H9 (cell line): Measurements from ENCODE around the gene GSE1. TPM values are rescaled to one million over a fixed set of nuclear protein-coding genes. Genes with fewer than 3 reads are reported as not detected.

Source experiments
- DNase-seq: peaks from one replicate; pipeline ENCODE4 v3.0.0-alpha.2; 2017
- H2AFZ ChIP-seq: one replicate; pipeline ENCODE4 v1.6.1; 2013; ENCODE audit warnings: mild to moderate bottlenecking, low read length, control low read depth, moderate library complexity
- H2AK5ac ChIP-seq: 2 replicates; pipeline ENCODE4 v1.6.1; 2013; ENCODE audit warnings: low read length, control low read depth, mixed read lengths; ENCODE audit not compliant: insufficient read length
- H2BK120ac ChIP-seq: one replicate; pipeline ENCODE4 v1.6.1; 2013; ENCODE audit warnings: low read depth, mild to moderate bottlenecking, low read length, control low read depth, inconsistent platforms; ENCODE audit not compliant: poor library complexity, severe bottlenecking
- H2BK12ac ChIP-seq: 2 replicates; pipeline ENCODE4 v1.6.1; 2013; ENCODE audit warnings: low read length, control low read depth, mixed read lengths, low read depth; ENCODE audit not compliant: insufficient read length
- H2BK15ac ChIP-seq: 2 replicates; pipeline ENCODE4 v1.6.1; 2013; ENCODE audit warnings: low read depth, low read length, control low read depth
- H2BK20ac ChIP-seq: one replicate; pipeline ENCODE4 v1.6.1; 2013; ENCODE audit warnings: low read depth, mild to moderate bottlenecking, low read length, control low read depth, inconsistent platforms; ENCODE audit not compliant: poor library complexity, severe bottlenecking
- H2BK5ac ChIP-seq: 2 replicates; pipeline ENCODE4 v1.6.1; 2013; ENCODE audit warnings: low read length, control low read depth, mixed read lengths; ENCODE audit not compliant: insufficient read length
- H3K14ac ChIP-seq: 2 replicates; pipeline ENCODE4 v1.6.1; 2013; ENCODE audit warnings: low read length, control low read depth; ENCODE audit not compliant: insufficient read depth
- H3K18ac ChIP-seq: 2 replicates; pipeline ENCODE4 v1.6.1; 2013; ENCODE audit warnings: low read depth, mild to moderate bottlenecking, mixed read lengths, low read length, control low read depth; ENCODE audit not compliant: insufficient read length
- H3K23ac ChIP-seq: 2 replicates; pipeline ENCODE4 v1.6.1; 2013; ENCODE audit warnings: low read length, control low read depth, mixed read lengths, low read depth; ENCODE audit not compliant: insufficient read length
- H3K23me2 ChIP-seq: 2 replicates; pipeline ENCODE4 v1.6.1; 2013; ENCODE audit warnings: low read depth, mild to moderate bottlenecking, mixed read lengths, low read length, control low read depth; ENCODE audit not compliant: insufficient read length, poor library complexity, severe bottlenecking
- H3K27ac ChIP-seq: 2 replicates; pipeline ENCODE4 v1.5.1; 2013; ENCODE audit warnings: low read length, control low read depth, mixed read lengths, low read depth; ENCODE audit not compliant: insufficient read length
- H3K27me3 ChIP-seq: 2 replicates; pipeline ENCODE4 v1.6.1; 2013; ENCODE audit warnings: low read length, control low read depth, inconsistent platforms; ENCODE audit not compliant: insufficient read depth
- H3K4ac ChIP-seq: 2 replicates; pipeline ENCODE4 v1.6.1; 2013; ENCODE audit warnings: low read depth, mild to moderate bottlenecking, control low read depth, inconsistent platforms, low read length, moderate library complexity
- H3K4me1 ChIP-seq: 2 replicates; pipeline ENCODE4 v1.6.1; 2013; ENCODE audit warnings: low read length, control low read depth, inconsistent platforms; ENCODE audit not compliant: insufficient read depth
- H3K4me2 ChIP-seq: 2 replicates; pipeline ENCODE4 v1.6.1; 2013; ENCODE audit warnings: low read length, control low read depth, mixed read lengths; ENCODE audit not compliant: insufficient read length, insufficient read depth
- H3K56ac ChIP-seq: 2 replicates; pipeline ENCODE4 v1.6.1; 2013; ENCODE audit warnings: low read depth, mild to moderate bottlenecking, mixed read lengths, low read length, control low read depth; ENCODE audit not compliant: insufficient read length
- H3K79me1 ChIP-seq: 2 replicates; pipeline ENCODE4 v1.6.1; 2013; ENCODE audit warnings: low read depth, mild to moderate bottlenecking, moderate library complexity, low read length, control low read depth, inconsistent platforms; ENCODE audit not compliant: insufficient read depth, poor library complexity, severe bottlenecking
- H3K79me2 ChIP-seq: 2 replicates; pipeline ENCODE4 v1.6.1; 2013; ENCODE audit warnings: low read length, control low read depth, inconsistent platforms; ENCODE audit not compliant: insufficient read depth
- H3K9ac ChIP-seq: 2 replicates; pipeline ENCODE4 v1.6.1; 2013; ENCODE audit warnings: low read length, control low read depth, mixed read lengths; ENCODE audit not compliant: insufficient read length; ENCODE audit errors: extremely low read depth
- H3K9me3 ChIP-seq: one replicate; pipeline ENCODE4 v1.6.1; 2013; ENCODE audit warnings: low read depth, low read length, inconsistent platforms; ENCODE audit not compliant: control insufficient read depth
- H3T11ph ChIP-seq: one replicate; pipeline ENCODE4 v1.6.1; 2013; ENCODE audit warnings: mild to moderate bottlenecking, low read length, control low read depth, inconsistent platforms
- H4K20me1 ChIP-seq: one replicate; pipeline ENCODE4 v1.6.1; 2013; ENCODE audit not compliant: control insufficient read depth, insufficient read length, insufficient read depth
- H4K5ac ChIP-seq: 2 replicates; pipeline ENCODE4 v1.6.1; 2013; ENCODE audit warnings: low read depth, mild to moderate bottlenecking, mixed read lengths, low read length, control low read depth; ENCODE audit not compliant: insufficient read length
- H4K8ac ChIP-seq: replicated peaks from 2 replicates; pipeline ENCODE4 v1.6.1; 2013; ENCODE audit warnings: low read length, control low read depth, mixed read lengths, low read depth; ENCODE audit not compliant: insufficient read length
- H4K91ac ChIP-seq: 2 replicates; pipeline ENCODE4 v1.6.1; 2013; ENCODE audit warnings: low read depth, mild to moderate bottlenecking, moderate library complexity, mixed read lengths, low read length, control low read depth; ENCODE audit not compliant: insufficient read length
- H3K27ac Mint-ChIP-seq, 3 experiments: 2 replicates in 2 of 3; 3 replicates in 1 of 3; pipeline ENCODE4 v1.8.0; 2020 to 2021; ENCODE audit warnings: mixed read lengths in 3 of 3, mild to moderate bottlenecking in 1 of 3, moderate library complexity in 1 of 3
- H3K27me3 Mint-ChIP-seq: 2 replicates; pipeline ENCODE4 v1.8.0; 2021; ENCODE audit warnings: low read depth, mild to moderate bottlenecking, moderate library complexity, mixed read lengths
- H3K36me3 Mint-ChIP-seq, 3 experiments: 2 replicates in 2 of 3; 3 replicates in 1 of 3; pipeline ENCODE4 v1.8.0; 2020 to 2021; ENCODE audit warnings: low read depth in 3 of 3, mixed read lengths in 3 of 3; ENCODE audit not compliant: insufficient read depth in 1 of 3
- H3K4me1 Mint-ChIP-seq, 2 experiments: 2 replicates each; pipeline ENCODE4 v1.8.0; 2020; ENCODE audit warnings: mixed read lengths in 2 of 2
- H3K4me3 Mint-ChIP-seq, 2 experiments: 2 replicates in 1 of 2; 3 replicates in 1 of 2; pipeline ENCODE4 v1.8.0; 2020 to 2021; ENCODE audit warnings: mild to moderate bottlenecking in 2 of 2, mixed read lengths in 2 of 2, moderate library complexity in 1 of 2
- H3K9me3 Mint-ChIP-seq, 2 experiments: 2 replicates in 1 of 2; 3 replicates in 1 of 2; pipeline ENCODE4 v1.8.0; 2020; ENCODE audit warnings: mild to moderate bottlenecking in 2 of 2, mixed read lengths in 2 of 2, moderate library complexity in 1 of 2
- WGBS: extraction: QIAGEN DNeasy Blood & Tissue Kit; methylation state at CpG from one replicate; pipeline ENCODE4 v1.1.7; 2013; ENCODE audit warnings: missing lambda C conversion rate, low lambda C conversion rate, mixed read lengths; ENCODE audit not compliant: insufficient read length; ENCODE audit errors: extremely low coverage; 5-methylcytosine and 5-hydroxymethylcytosine counted together
- total RNA-seq: library from RNA; stranded (reverse); gene quantifications from 2 replicates; pipeline ENCODE4 v1.2.1, GENCODE V29; 2021
- TF ChIP-seq, protein P1 (sequence below): fragments of 200-600 bp; sonication (generic); conservative IDR thresholded peaks from 3 replicates; pipeline ENCODE4 v1.8.0; 2021; ENCODE audit warnings: antibody characterized with exemption, mild to moderate bottlenecking

Gene GSE1
- total RNA-seq, 1 experiment from 2014 or later, result 125 TPM

DNA sequence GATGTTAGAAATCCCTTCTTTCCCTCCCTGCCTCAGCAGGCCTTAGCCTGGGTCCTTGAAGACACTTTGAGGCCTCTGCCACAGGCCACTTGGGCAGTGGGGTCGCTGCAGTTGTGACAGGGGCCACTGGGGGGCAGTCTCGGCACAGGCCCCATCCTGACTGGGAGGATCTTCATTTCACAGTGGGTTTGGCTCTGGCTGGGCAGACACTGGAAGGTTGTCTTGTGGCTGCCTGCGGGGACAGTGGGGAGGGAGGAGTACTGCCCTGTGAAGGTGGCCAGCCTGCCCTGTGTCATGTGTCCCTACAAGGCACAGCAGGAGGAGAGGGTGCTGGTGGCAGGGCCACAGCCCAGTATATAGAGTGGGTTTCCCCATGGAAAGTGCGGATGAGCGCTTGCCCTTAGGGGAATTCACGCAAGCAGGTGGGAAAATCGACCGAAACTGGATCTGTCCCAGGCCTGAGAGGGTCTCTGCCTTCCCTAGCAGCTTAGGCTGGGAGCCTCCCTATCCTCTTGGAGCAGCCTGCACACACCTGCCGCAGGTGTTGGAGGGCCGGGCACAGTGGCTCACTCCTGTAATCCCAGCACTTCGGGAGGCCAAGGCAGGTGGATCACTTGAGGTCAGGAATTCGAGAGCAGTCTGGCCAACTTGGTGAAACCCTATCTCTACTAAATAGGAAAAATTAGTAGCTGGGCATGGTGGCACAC is 46.8 kb downstream of the GSE1 start:
- H4K5ac ChIP-seq, result no peak overlapping the region
- no peaks in the 10 kb centered on the region for H3K27me3 ChIP-seq
- H2AFZ ChIP-seq, result no peak overlapping the region
- Mint-ChIP-seq H3K4me3 (no peak overlapping the region), H3K36me3 (peaks cover 57 to 93% (median 91%) of the 10 kb centered on the region in 3 experiments), H3K9me3 (no peaks in the 10 kb centered on the region), H3K27ac (peak overlapping the region; percentile 60 to 97 (median 84); a peak in 4 of 7 replicates), H3K27me3 (no peaks in the 10 kb centered on the region; the same call in 1 of the 2 replicates), H3K4me1 (peaks cover 4% of the 10 kb centered on the region in 2 experiments; a peak in 3 of 4 replicates)
- H3K27ac ChIP-seq, result no peak overlapping the region
- WGBS, result no CpG with 5 or more reads among the region's 12 CpGs
- no peak overlapping the region for H3K4ac ChIP-seq
- H4K20me1 ChIP-seq, result no peaks in the 10 kb centered on the region
- no peaks in the 10 kb centered on the region for H3K9me3 ChIP-seq
- H2BK5ac ChIP-seq, result no peak overlapping the region
- no peak overlapping the region for H4K91ac ChIP-seq
- no peak overlapping the region for H3K4me2 ChIP-seq
- no peak overlapping the region for H3K18ac ChIP-seq
- no peaks in the 10 kb centered on the region for H3K79me2 ChIP-seq
- no peak overlapping the region for H3T11ph ChIP-seq
- no peak overlapping the region for H2BK20ac ChIP-seq
- peak; percentile 85 for DNase-seq
- H3K56ac ChIP-seq, result no peak overlapping the region
- H2BK15ac ChIP-seq, result no peak overlapping the region
- H3K23ac ChIP-seq, result no peak overlapping the region
- H3K79me1 ChIP-seq, result no peaks in the 10 kb centered on the region
- TF ChIP-seq, protein P1, sequence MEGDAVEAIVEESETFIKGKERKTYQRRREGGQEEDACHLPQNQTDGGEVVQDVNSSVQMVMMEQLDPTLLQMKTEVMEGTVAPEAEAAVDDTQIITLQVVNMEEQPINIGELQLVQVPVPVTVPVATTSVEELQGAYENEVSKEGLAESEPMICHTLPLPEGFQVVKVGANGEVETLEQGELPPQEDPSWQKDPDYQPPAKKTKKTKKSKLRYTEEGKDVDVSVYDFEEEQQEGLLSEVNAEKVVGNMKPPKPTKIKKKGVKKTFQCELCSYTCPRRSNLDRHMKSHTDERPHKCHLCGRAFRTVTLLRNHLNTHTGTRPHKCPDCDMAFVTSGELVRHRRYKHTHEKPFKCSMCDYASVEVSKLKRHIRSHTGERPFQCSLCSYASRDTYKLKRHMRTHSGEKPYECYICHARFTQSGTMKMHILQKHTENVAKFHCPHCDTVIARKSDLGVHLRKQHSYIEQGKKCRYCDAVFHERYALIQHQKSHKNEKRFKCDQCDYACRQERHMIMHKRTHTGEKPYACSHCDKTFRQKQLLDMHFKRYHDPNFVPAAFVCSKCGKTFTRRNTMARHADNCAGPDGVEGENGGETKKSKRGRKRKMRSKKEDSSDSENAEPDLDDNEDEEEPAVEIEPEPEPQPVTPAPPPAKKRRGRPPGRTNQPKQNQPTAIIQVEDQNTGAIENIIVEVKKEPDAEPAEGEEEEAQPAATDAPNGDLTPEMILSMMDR, result peak; percentile 97
- no peak overlapping the region for H4K8ac ChIP-seq
- H3K23me2 ChIP-seq, result no peaks in the 10 kb centered on the region
- no peak overlapping the region for H3K9ac ChIP-seq
- no peaks in the 10 kb centered on the region for H3K4me1 ChIP-seq
- no peak overlapping the region for H2AK5ac ChIP-seq
- H2BK12ac ChIP-seq, result no peak overlapping the region
- no peak overlapping the region for H3K14ac ChIP-seq
- H2BK120ac ChIP-seq, result no peak overlapping the region
